Stimulated activated CD4-positive, alpha-beta T cell treated with anti-CD3 and anti-CD28 coated beads, TNF-alpha, amount 100 ng/mL, for 1 hour (primary cell): ENCODE results near the gene GASK1B.

ENCODE experiments used
- DNase-seq, 3 donors: peaks; one replicate each; pipeline ENCODE4 v3.0.0-alpha.2; 2020; ENCODE audit warnings: low read depth in 3 of 3, low spot score in 1 of 3

Gene GASK1B

GRCh38 chr4:158172261-158173258 is at the start of gene GASK1B:
Gene GASK1B, minus strand, starts transcription at chr4:158173025. Its CDS starts 1,650 bp downstream, at chr4:158171375.
- DNase-seq = no peak

GRCh38 chr4:158219623-158220022 is 46.8 kb upstream of the GASK1B start:
- DNase-seq = no peak

- DNase-seq = no peak
These were observed 44.9 kb upstream of the GASK1B start for GRCh38 chr4:158217763-158218162.

- DNase-seq = no peak
These were observed 42.0 kb upstream of the GASK1B start for GRCh38 chr4:158214856-158215255.

- DNase-seq = no peak
These were observed 40.6 kb upstream of the GASK1B start for GRCh38 chr4:158213466-158213865.

GRCh38 chr4:158211222-158211621 is 38.4 kb upstream of the GASK1B start:
- DNase-seq = no peak

GRCh38 chr4:158209825-158210807 is 37.3 kb upstream of the GASK1B start, which contains the start of gene TMEM144:
Gene TMEM144, plus strand, starts transcription at chr4:158210486. Its CDS starts 2,182 bp downstream, at chr4:158212668.
- peak in 1 of 3 donors; percentile 22 for DNase-seq

GRCh38 chr4:158208963-158209640 is 36.3 kb upstream of the GASK1B start:
- no peak for DNase-seq

- DNase-seq = no peak
These were observed 31.1 kb upstream of the GASK1B start for GRCh38 chr4:158203929-158204328.

GRCh38 chr4:158203436-158203835 is 30.6 kb upstream of the GASK1B start:
- DNase-seq = no peak

- DNase-seq = no peak
These were observed 29.7 kb upstream of the GASK1B start for GRCh38 chr4:158202481-158202880.

GRCh38 chr4:158201876-158202275 is 29.1 kb upstream of the GASK1B start:
- no peak for DNase-seq

- no peak for DNase-seq
These were observed 28.5 kb upstream of the GASK1B start for GRCh38 chr4:158201322-158201721.

- DNase-seq = no peak
These were observed 27.4 kb upstream of the GASK1B start for GRCh38 chr4:158200214-158200613.

GRCh38 chr4:158197194-158197776 is 24.5 kb upstream of the GASK1B start:
- DNase-seq = no peak

- DNase-seq = no peak
These were observed 22.5 kb upstream of the GASK1B start for GRCh38 chr4:158195297-158195696.

- DNase-seq = no peak
These were observed 20.4 kb upstream of the GASK1B start for GRCh38 chr4:158193171-158193749.

GRCh38 chr4:158192439-158193158 is 19.8 kb upstream of the GASK1B start:
- DNase-seq = no peak

GRCh38 chr4:158190718-158191117 is 17.9 kb upstream of the GASK1B start:
- no peak for DNase-seq
